PC-3 (cell line): ENCODE data around the gene MPPED1. TPM values are rescaled to one million over a fixed set of nuclear protein-coding genes. Genes with fewer than 3 reads are reported as not detected.
A peak's percentile ranks its signal among the peaks of the same experiment; 100 is the strongest.

ENCODE experiments used
- ATAC-seq: fragments of 200-7000 bp; cut with Tn5 transposase; 2 replicates; pipeline ENCODE4 v1.9.1; 2020; ENCODE audit warnings: mild to moderate bottlenecking, moderate library complexity
- BruUV-seq: library from RNA; stranded (reverse); fragments of 400-500 nt; replicated peaks from 2 replicates; lab custom pipeline; 2021; lab: Mats Ljungman, UMichigan
- CTCF ChIA-PET: fragments of 300-600 bp; sonication (Branson Sonifier 250); formaldehyde crosslinking; loops from one replicate; lab custom pipeline; 2022; ENCODE audit warnings: antibody characterized with exemption; lab: Charles Lee
- POLR2A ChIA-PET: fragments of 300-600 bp; sonication (Branson Sonifier 250); formaldehyde crosslinking; loops from one replicate; lab custom pipeline; 2022; ENCODE audit warnings: antibody characterized with exemption; ENCODE audit not compliant: unreplicated experiment; lab: Charles Lee
- DNase-seq: peaks from one replicate; pipeline ENCODE4 v3.0.0-alpha.2; 2015
- H2AFZ ChIP-seq: fragments of 300-600 bp; sonication (generic); 2 replicates; pipeline ENCODE4 v1.6.0; 2016; ENCODE audit warnings: antibody characterized with exemption, low read length
- H3F3A ChIP-seq: fragments of 300-600 bp; sonication (generic); one replicate; pipeline ENCODE4 v1.6.0; 2017; ENCODE audit warnings: antibody characterized with exemption, low read length, control low read depth, mild to moderate bottlenecking; ENCODE audit not compliant: unreplicated experiment
- H3K27ac ChIP-seq: fragments of 300-600 bp; sonication (generic); 2 replicates; pipeline ENCODE4 v1.5.1; 2016; ENCODE audit warnings: mild to moderate bottlenecking, low read length
- H3K27me3 ChIP-seq: fragments of 300-600 bp; sonication (generic); 2 replicates; pipeline ENCODE4 v1.6.1; 2016; ENCODE audit warnings: low read length, mixed read lengths
- H3K36me3 ChIP-seq: fragments of 300-600 bp; sonication (generic); 2 replicates; pipeline ENCODE4 v1.6.1; 2016; ENCODE audit warnings: low read depth, mixed run types, low read length, mixed read lengths
- H3K4me1 ChIP-seq: fragments of 300-600 bp; sonication (generic); 2 replicates; pipeline ENCODE4 v1.5.1; 2016; ENCODE audit warnings: low read length; ENCODE audit not compliant: insufficient read depth
- H3K4me2 ChIP-seq: fragments of 300-600 bp; sonication (generic); 2 replicates; pipeline ENCODE4 v1.6.0; 2016; ENCODE audit warnings: low read length
- H3K4me3 ChIP-seq: fragments of 300-600 bp; sonication (generic); 2 replicates; pipeline ENCODE4 v1.5.1; 2016; ENCODE audit warnings: mild to moderate bottlenecking, low read length, mixed read lengths
- H3K79me2 ChIP-seq: fragments of 300-600 bp; sonication (generic); 2 replicates; pipeline ENCODE4 v1.6.1; 2017; ENCODE audit warnings: low read length, mixed read lengths
- H3K9ac ChIP-seq: fragments of 300-600 bp; sonication (generic); 2 replicates; pipeline ENCODE4 v1.6.0; 2016; ENCODE audit warnings: mild to moderate bottlenecking, low read length
- H3K9me2 ChIP-seq: fragments of 300-600 bp; sonication (generic); replicated peaks from 2 replicates; pipeline ENCODE4 v1.6.1; 2016; ENCODE audit warnings: mixed run types, low read length, mixed read lengths
- H3K9me3 ChIP-seq: fragments of 300-600 bp; sonication (generic); 2 replicates; pipeline ENCODE4 v1.6.1; 2016; ENCODE audit warnings: low read length, mixed read lengths
- H4K20me1 ChIP-seq: fragments of 300-600 bp; sonication (generic); 2 replicates; pipeline ENCODE4 v1.6.1; 2016; ENCODE audit warnings: low read length, mixed read lengths
- EZH2 ChIP-seq: fragments of 300-600 bp; sonication (generic); IDR thresholded peaks from one replicate; pipeline ENCODE4 v1.6.1; 2017; ENCODE audit warnings: antibody characterized with exemption, mild to moderate bottlenecking, low read length; ENCODE audit not compliant: unreplicated experiment
- EZH2phosphoT487 ChIP-seq: fragments of 300-600 bp; sonication (generic); IDR thresholded peaks from 2 replicates; pipeline ENCODE4 v1.6.1; 2018; ENCODE audit warnings: mild to moderate bottlenecking, antibody characterized with exemption, low read length, borderline replicate concordance
- intact Hi-C: fragments of 100-400 bp; cut with micrococcal nuclease; formaldehyde crosslinking; loops from 2 replicates; pipeline ENCODE4 v1.9.0; 2023
- total RNA-seq: library from RNA; depleted of rRNA; stranded (reverse); fragments of >200 nt; gene quantifications from 2 replicates; pipeline ENCODE4 v1.2.3, GENCODE V29; 2014
- TF ChIP-seq, protein P1 (sequence below): fragments of 300-600 bp; sonication (generic); conservative IDR thresholded peaks from 2 replicates; pipeline ENCODE4 v1.5.1; 2017; ENCODE audit warnings: antibody characterized with exemption, low read depth, mild to moderate bottlenecking, low read length

MPPED1 gene
- total RNA-seq, 1 experiment from 2014 or later = not detected

DNA sequence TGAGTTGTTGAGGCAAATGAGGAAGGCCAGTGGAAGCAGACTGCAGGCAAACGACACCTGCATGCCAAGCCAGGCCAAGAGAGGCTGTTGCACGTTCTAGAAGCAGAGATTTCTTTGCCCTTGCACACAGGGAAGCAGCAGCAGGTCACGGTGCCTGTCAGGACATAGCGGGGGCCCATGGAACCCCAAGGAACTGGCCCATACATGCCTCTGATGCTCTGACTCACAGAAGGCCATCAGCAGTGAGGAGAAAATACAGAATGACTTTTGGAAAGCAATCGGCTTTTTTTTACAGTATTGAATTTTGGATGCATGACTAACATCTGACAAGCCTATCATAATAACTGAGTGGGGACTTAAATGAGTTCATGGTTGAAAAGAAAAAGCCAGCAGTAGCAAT lies 123.9 kb downstream of the MPPED1 start:
- intact Hi-C loops = no loop called here
- Histone ChIP-seq H3F3A (no peaks in the 10 kb centered on the region), H3K4me1 (no peaks in the 10 kb centered on the region), H3K4me3 (no peak overlapping the region), H4K20me1 (no peaks in the 10 kb centered on the region), H3K4me2 (no peak overlapping the region), H3K27me3 (peaks cover 12% of the 10 kb centered on the region; the same call in 1 of the 2 replicates), H3K27ac (no peak overlapping the region), H3K79me2 (no peaks in the 10 kb centered on the region), H3K9me3 (no peaks in the 10 kb centered on the region), H3K9me2 (no peaks in the 10 kb centered on the region), H2AFZ (no peak overlapping the region), H3K9ac (no peak overlapping the region), H3K36me3 (no peaks in the 10 kb centered on the region)
- no peak for ATAC-seq
- ChIA-PET CTCF (no interaction called here), POLR2A (no interaction called here)
- no peak for DNase-seq
- BruUV-seq = no TSS peak
- TF ChIP-seq EZH2phosphoT487 = no peak
- TF ChIP-seq EZH2 = no peak
- TF ChIP-seq, protein P1, sequence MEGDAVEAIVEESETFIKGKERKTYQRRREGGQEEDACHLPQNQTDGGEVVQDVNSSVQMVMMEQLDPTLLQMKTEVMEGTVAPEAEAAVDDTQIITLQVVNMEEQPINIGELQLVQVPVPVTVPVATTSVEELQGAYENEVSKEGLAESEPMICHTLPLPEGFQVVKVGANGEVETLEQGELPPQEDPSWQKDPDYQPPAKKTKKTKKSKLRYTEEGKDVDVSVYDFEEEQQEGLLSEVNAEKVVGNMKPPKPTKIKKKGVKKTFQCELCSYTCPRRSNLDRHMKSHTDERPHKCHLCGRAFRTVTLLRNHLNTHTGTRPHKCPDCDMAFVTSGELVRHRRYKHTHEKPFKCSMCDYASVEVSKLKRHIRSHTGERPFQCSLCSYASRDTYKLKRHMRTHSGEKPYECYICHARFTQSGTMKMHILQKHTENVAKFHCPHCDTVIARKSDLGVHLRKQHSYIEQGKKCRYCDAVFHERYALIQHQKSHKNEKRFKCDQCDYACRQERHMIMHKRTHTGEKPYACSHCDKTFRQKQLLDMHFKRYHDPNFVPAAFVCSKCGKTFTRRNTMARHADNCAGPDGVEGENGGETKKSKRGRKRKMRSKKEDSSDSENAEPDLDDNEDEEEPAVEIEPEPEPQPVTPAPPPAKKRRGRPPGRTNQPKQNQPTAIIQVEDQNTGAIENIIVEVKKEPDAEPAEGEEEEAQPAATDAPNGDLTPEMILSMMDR = no peak

DNA sequence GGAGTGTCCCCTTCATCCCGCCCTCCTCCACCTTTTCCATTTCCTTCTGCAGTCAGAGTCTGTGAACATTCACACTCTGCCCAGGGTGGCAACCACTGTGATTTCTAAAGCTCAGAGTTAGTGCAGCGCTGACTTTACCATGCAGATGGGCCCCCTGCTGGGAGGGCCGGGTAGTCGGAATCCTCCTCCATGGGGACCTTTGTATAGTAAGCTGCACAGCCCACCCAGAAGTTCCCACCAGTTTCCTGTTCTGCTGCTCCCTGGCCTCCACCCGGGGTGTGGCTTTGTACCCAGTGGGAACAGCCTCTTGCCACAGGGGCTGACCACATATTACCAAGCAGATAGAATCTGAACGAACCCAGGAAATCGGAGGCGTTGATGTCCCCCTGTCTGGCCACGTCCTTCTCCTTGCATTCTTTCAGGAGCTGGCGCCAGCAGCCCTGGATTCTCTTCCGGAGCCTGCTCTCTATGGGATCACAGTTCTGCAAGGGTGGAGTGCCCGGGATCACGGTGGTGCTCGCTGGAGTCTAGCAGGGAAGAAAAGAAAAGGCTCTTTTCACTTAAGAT lies 125.3 kb downstream of the MPPED1 start:
- intact Hi-C loops = no loop called here
- Histone ChIP-seq H3K4me2 (no peak overlapping the region), H3K27ac (no peak overlapping the region), H3K9ac (no peak overlapping the region), H3K4me1 (no peaks in the 10 kb centered on the region), H3K27me3 (peaks cover 22% of the 10 kb centered on the region; the same call in 1 of the 2 replicates), H2AFZ (no peak overlapping the region), H3F3A (no peaks in the 10 kb centered on the region), H3K9me2 (no peaks in the 10 kb centered on the region), H3K36me3 (no peaks in the 10 kb centered on the region), H3K4me3 (no peak overlapping the region), H4K20me1 (no peaks in the 10 kb centered on the region), H3K79me2 (no peaks in the 10 kb centered on the region), H3K9me3 (no peaks in the 10 kb centered on the region)
- POLR2A ChIA-PET = no interaction called here
- no TSS peak for BruUV-seq
- peak; percentile 39 for DNase-seq
- ATAC-seq = peak; percentile 51; the same call in 1 of the 2 replicates
- TF ChIP-seq EZH2 = no peak
- no peak for TF ChIP-seq EZH2phosphoT487
- TF ChIP-seq, protein P1 = peak; percentile 60
- CTCF ChIA-PET = interaction anchor here (0.5 to 0.6 kb wide), 2 partner anchors 95 to 289 kb away, joined by 3 to 4 read pairs; no protein-coding TSS in a partner anchor
